ENCODE data around the gene LAMA4. TPM values are rescaled to one million over a fixed set of nuclear protein-coding genes. Genes with fewer than 3 reads are reported as not detected.
"Not testable (repeated sequence)": the region's sequence is repeated elsewhere in the genome, so short reads cannot be mapped to it uniquely, and the experiment has no call there.

The LAMA4 gene
- total and polyA plus RNA-seq, 2 donors = 3.0 to 15.2 TPM

- H3K36me3 ChIP-seq (ENCODE audit: control insufficient read depth in 2 of 2, insufficient read depth in 2 of 2, low read length in 1 of 2) = no peaks in the 10 kb centered on the region
- H3K9me3 ChIP-seq (ENCODE audit: control insufficient read depth in 2 of 2, insufficient read depth in 1 of 2, low read length in 1 of 2) = no peaks in the 10 kb centered on the region
- H3K27me3 ChIP-seq (ENCODE audit: control insufficient read depth in 2 of 2, insufficient read depth in 1 of 2, low read length in 1 of 2) = no peaks in the 10 kb centered on the region
- no peak overlapping the region for H3K27ac ChIP-seq (ENCODE audit: low read depth in 1 of 2, low read length in 1 of 2)
- H3K4me3 ChIP-seq (ENCODE audit: low read length in 2 of 2) = no peak overlapping the region
- H3K4me1 ChIP-seq (ENCODE audit: control insufficient read depth in 2 of 2, insufficient read depth in 2 of 2, low read length in 2 of 2) = no peaks in the 10 kb centered on the region
- no peak for DNase-seq (ENCODE audit: low read depth in 6 of 9, low spot score in 9 of 9)
- WGBS = 86% methylated on average over 12 of the region's 12 CpGs
These were observed 51.6 kb downstream of the LAMA4 start for GRCh38 chr6:112202639-112203341.

- not testable (repeated sequence) for H3K27ac ChIP-seq (ENCODE audit: low read depth in 1 of 2, low read length in 1 of 2); H3K9me3 ChIP-seq (ENCODE audit: control insufficient read depth in 2 of 2, insufficient read depth in 1 of 2, low read length in 1 of 2); H3K4me1 ChIP-seq (ENCODE audit: control insufficient read depth in 2 of 2, insufficient read depth in 2 of 2, low read length in 2 of 2); DNase-seq (ENCODE audit: low read depth in 6 of 9, low spot score in 9 of 9); H3K36me3 ChIP-seq (ENCODE audit: control insufficient read depth in 2 of 2, insufficient read depth in 2 of 2, low read length in 1 of 2); H3K4me3 ChIP-seq (ENCODE audit: low read length in 2 of 2); H3K27me3 ChIP-seq (ENCODE audit: control insufficient read depth in 2 of 2, insufficient read depth in 1 of 2, low read length in 1 of 2)
- 100% methylated on average over 2 of the region's 2 CpGs for WGBS
These were observed 54.0 kb downstream of the LAMA4 start for GRCh38 chr6:112200185-112200914.

GRCh38 chr6:112199001-112199403 is 55.4 kb downstream of the LAMA4 start:
- no peak overlapping the region for H3K4me3 ChIP-seq (ENCODE audit: low read length in 2 of 2)
- no peaks in the 10 kb centered on the region for H3K9me3 ChIP-seq (ENCODE audit: control insufficient read depth in 2 of 2, insufficient read depth in 1 of 2, low read length in 1 of 2)
- no peak for DNase-seq (ENCODE audit: low read depth in 6 of 9, low spot score in 9 of 9)
- no peaks in the 10 kb centered on the region for H3K4me1 ChIP-seq (ENCODE audit: control insufficient read depth in 2 of 2, insufficient read depth in 2 of 2, low read length in 2 of 2)
- H3K27ac ChIP-seq (ENCODE audit: low read depth in 1 of 2, low read length in 1 of 2) = no peak overlapping the region
- WGBS = 96% methylated on average over 3 of the region's 3 CpGs
- no peaks in the 10 kb centered on the region for H3K27me3 ChIP-seq (ENCODE audit: control insufficient read depth in 2 of 2, insufficient read depth in 1 of 2, low read length in 1 of 2)
- H3K36me3 ChIP-seq (ENCODE audit: control insufficient read depth in 2 of 2, insufficient read depth in 2 of 2, low read length in 1 of 2) = no peaks in the 10 kb centered on the region

- no peak overlapping the region for H3K4me3 ChIP-seq (ENCODE audit: low read length in 2 of 2)
- H3K27ac ChIP-seq (ENCODE audit: low read depth in 1 of 2, low read length in 1 of 2) = no peak overlapping the region
- 92% methylated on average over 4 of the region's 4 CpGs for WGBS
- H3K27me3 ChIP-seq (ENCODE audit: control insufficient read depth in 2 of 2, insufficient read depth in 1 of 2, low read length in 1 of 2) = no peaks in the 10 kb centered on the region
- H3K36me3 ChIP-seq (ENCODE audit: control insufficient read depth in 2 of 2, insufficient read depth in 2 of 2, low read length in 1 of 2) = no peaks in the 10 kb centered on the region
- no peak for DNase-seq (ENCODE audit: low read depth in 6 of 9, low spot score in 9 of 9)
- H3K4me1 ChIP-seq (ENCODE audit: control insufficient read depth in 2 of 2, insufficient read depth in 2 of 2, low read length in 2 of 2) = no peaks in the 10 kb centered on the region
- H3K9me3 ChIP-seq (ENCODE audit: control insufficient read depth in 2 of 2, insufficient read depth in 1 of 2, low read length in 1 of 2) = no peaks in the 10 kb centered on the region
These were observed 55.8 kb downstream of the LAMA4 start for GRCh38 chr6:112198582-112198981.

- Histone ChIP-seq H3K36me3 (ENCODE audit: control insufficient read depth in 2 of 2, insufficient read depth in 2 of 2, low read length in 1 of 2) (no peaks in the 10 kb centered on the region), H3K9me3 (ENCODE audit: control insufficient read depth in 2 of 2, insufficient read depth in 1 of 2, low read length in 1 of 2) (no peaks in the 10 kb centered on the region), H3K27ac (ENCODE audit: low read depth in 1 of 2, low read length in 1 of 2) (no peak overlapping the region), H3K27me3 (ENCODE audit: control insufficient read depth in 2 of 2, insufficient read depth in 1 of 2, low read length in 1 of 2) (no peaks in the 10 kb centered on the region), H3K4me1 (ENCODE audit: control insufficient read depth in 2 of 2, insufficient read depth in 2 of 2, low read length in 2 of 2) (no peaks in the 10 kb centered on the region), H3K4me3 (ENCODE audit: low read length in 2 of 2) (no peak overlapping the region)
- WGBS = 98% methylated on average over 2 of the region's 2 CpGs
- no peak for DNase-seq (ENCODE audit: low read depth in 6 of 9, low spot score in 9 of 9)
These were observed 56.7 kb downstream of the LAMA4 start for GRCh38 chr6:112197636-112198035.

- Histone ChIP-seq H3K4me1 (ENCODE audit: control insufficient read depth in 2 of 2, insufficient read depth in 2 of 2, low read length in 2 of 2) (no peaks in the 10 kb centered on the region), H3K9me3 (ENCODE audit: control insufficient read depth in 2 of 2, insufficient read depth in 1 of 2, low read length in 1 of 2) (no peaks in the 10 kb centered on the region), H3K27me3 (ENCODE audit: control insufficient read depth in 2 of 2, insufficient read depth in 1 of 2, low read length in 1 of 2) (no peaks in the 10 kb centered on the region), H3K36me3 (ENCODE audit: control insufficient read depth in 2 of 2, insufficient read depth in 2 of 2, low read length in 1 of 2) (no peaks in the 10 kb centered on the region), H3K27ac (ENCODE audit: low read depth in 1 of 2, low read length in 1 of 2) (no peak overlapping the region), H3K4me3 (ENCODE audit: low read length in 2 of 2) (no peak overlapping the region)
- no peak for DNase-seq (ENCODE audit: low read depth in 6 of 9, low spot score in 9 of 9)
- WGBS = 88% methylated on average over 1 of the region's 1 CpG
These were observed 58.1 kb downstream of the LAMA4 start for GRCh38 chr6:112196306-112196705.

- WGBS = 90% methylated on average over 3 of the region's 3 CpGs
- H3K4me1 ChIP-seq (ENCODE audit: control insufficient read depth in 2 of 2, insufficient read depth in 2 of 2, low read length in 2 of 2) = no peaks in the 10 kb centered on the region
- no peak overlapping the region for H3K27ac ChIP-seq (ENCODE audit: low read depth in 1 of 2, low read length in 1 of 2)
- H3K4me3 ChIP-seq (ENCODE audit: low read length in 2 of 2) = no peak overlapping the region
- no peaks in the 10 kb centered on the region for H3K36me3 ChIP-seq (ENCODE audit: control insufficient read depth in 2 of 2, insufficient read depth in 2 of 2, low read length in 1 of 2)
- no peaks in the 10 kb centered on the region for H3K27me3 ChIP-seq (ENCODE audit: control insufficient read depth in 2 of 2, insufficient read depth in 1 of 2, low read length in 1 of 2)
- no peaks in the 10 kb centered on the region for H3K9me3 ChIP-seq (ENCODE audit: control insufficient read depth in 2 of 2, insufficient read depth in 1 of 2, low read length in 1 of 2)
- no peak for DNase-seq (ENCODE audit: low read depth in 6 of 9, low spot score in 9 of 9)
These were observed 59.2 kb downstream of the LAMA4 start for GRCh38 chr6:112195166-112195565.

GRCh38 chr6:112194511-112194910 is 59.9 kb downstream of the LAMA4 start:
- DNase-seq (ENCODE audit: low read depth in 6 of 9, low spot score in 9 of 9) = no peak
- no peaks in the 10 kb centered on the region for H3K36me3 ChIP-seq (ENCODE audit: control insufficient read depth in 2 of 2, insufficient read depth in 2 of 2, low read length in 1 of 2)
- H3K4me1 ChIP-seq (ENCODE audit: control insufficient read depth in 2 of 2, insufficient read depth in 2 of 2, low read length in 2 of 2) = no peaks in the 10 kb centered on the region
- no peak overlapping the region for H3K27ac ChIP-seq (ENCODE audit: low read depth in 1 of 2, low read length in 1 of 2)
- no peak overlapping the region for H3K4me3 ChIP-seq (ENCODE audit: low read length in 2 of 2)
- WGBS = 97% methylated on average over 1 of the region's 1 CpG
- H3K27me3 ChIP-seq (ENCODE audit: control insufficient read depth in 2 of 2, insufficient read depth in 1 of 2, low read length in 1 of 2) = no peaks in the 10 kb centered on the region
- H3K9me3 ChIP-seq (ENCODE audit: control insufficient read depth in 2 of 2, insufficient read depth in 1 of 2, low read length in 1 of 2) = no peaks in the 10 kb centered on the region

- no peaks in the 10 kb centered on the region for H3K9me3 ChIP-seq (ENCODE audit: control insufficient read depth in 2 of 2, insufficient read depth in 1 of 2, low read length in 1 of 2)
- no peaks in the 10 kb centered on the region for H3K27me3 ChIP-seq (ENCODE audit: control insufficient read depth in 2 of 2, insufficient read depth in 1 of 2, low read length in 1 of 2)
- H3K36me3 ChIP-seq (ENCODE audit: control insufficient read depth in 2 of 2, insufficient read depth in 2 of 2, low read length in 1 of 2) = no peaks in the 10 kb centered on the region
- H3K27ac ChIP-seq (ENCODE audit: low read depth in 1 of 2, low read length in 1 of 2) = no peak overlapping the region
- no peak for DNase-seq (ENCODE audit: low read depth in 6 of 9, low spot score in 9 of 9)
- no peak overlapping the region for H3K4me3 ChIP-seq (ENCODE audit: low read length in 2 of 2)
- no peaks in the 10 kb centered on the region for H3K4me1 ChIP-seq (ENCODE audit: control insufficient read depth in 2 of 2, insufficient read depth in 2 of 2, low read length in 2 of 2)
- 96% methylated on average over 1 of the region's 1 CpG for WGBS
These were observed 60.8 kb downstream of the LAMA4 start for GRCh38 chr6:112193535-112194051.
